IPS-20b (cell line): ENCODE results near the gene KRT12.

Experiments used
- H3K27ac ChIP-seq: one replicate; pipeline ENCODE4 v1.5.1; 2013; ENCODE audit warnings: low read length
- H3K27me3 ChIP-seq: 2 replicates; pipeline ENCODE4 v1.6.1; 2013; ENCODE audit warnings: mild to moderate bottlenecking, low read length, inconsistent platforms; ENCODE audit not compliant: insufficient read depth
- H3K36me3 ChIP-seq: 2 replicates; pipeline ENCODE4 v1.6.1; 2013; ENCODE audit warnings: low read depth, mild to moderate bottlenecking, inconsistent platforms, low read length, moderate library complexity; ENCODE audit not compliant: insufficient read depth
- H3K4me1 ChIP-seq: 2 replicates; pipeline ENCODE4 v1.6.1; 2013; ENCODE audit warnings: mild to moderate bottlenecking, control low read depth, inconsistent platforms, low read length, moderate library complexity; ENCODE audit not compliant: insufficient read depth
- H3K4me3 ChIP-seq: 2 replicates; pipeline ENCODE4 v1.5.1; 2013; ENCODE audit warnings: mild to moderate bottlenecking, low read length, inconsistent platforms
- H3K9ac ChIP-seq: 2 replicates; pipeline ENCODE4 v1.6.1; 2013; ENCODE audit warnings: low read depth, mild to moderate bottlenecking, inconsistent platforms, low read length, moderate library complexity
- H3K9me3 ChIP-seq: 2 replicates; pipeline ENCODE4 v1.6.1; 2013; ENCODE audit warnings: mild to moderate bottlenecking, low read depth, low read length, inconsistent platforms; ENCODE audit not compliant: insufficient read depth

KRT12 gene

DNA sequence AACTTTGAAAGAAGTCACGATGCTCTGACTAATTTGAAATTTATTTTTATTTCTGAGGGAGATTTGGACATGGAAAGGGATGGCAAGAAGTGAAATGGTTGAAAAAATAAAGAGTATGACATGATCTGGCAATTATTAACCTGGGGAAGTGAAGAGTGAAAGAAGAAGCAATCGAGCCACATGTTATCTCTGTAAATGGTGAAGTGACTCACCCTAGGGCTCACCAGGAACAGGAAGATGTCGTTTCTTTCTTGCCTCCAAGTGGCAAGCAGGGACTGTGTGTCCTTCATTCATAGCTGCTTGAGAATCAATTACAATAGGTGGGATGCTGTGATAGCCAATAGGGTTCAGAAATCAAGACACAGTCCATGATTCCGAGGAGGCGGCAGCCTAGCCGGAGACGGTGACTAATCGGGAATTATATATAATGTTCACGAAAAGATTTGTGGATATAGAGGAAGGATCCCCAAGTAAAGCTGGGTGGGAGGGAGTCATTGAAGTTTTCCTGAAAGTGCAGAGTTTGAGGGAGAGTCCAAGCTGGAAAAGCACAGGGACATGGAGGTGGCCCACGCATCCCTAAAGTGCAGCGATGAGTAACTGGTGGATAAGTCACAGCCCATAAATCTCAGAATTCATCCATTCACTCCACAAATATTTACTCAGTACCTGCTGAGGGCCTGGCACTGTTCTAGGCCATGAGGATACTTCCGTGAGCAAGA, 36.3 kb upstream of the KRT12 start:
- Histone ChIP-seq H3K27ac (no peak overlapping the region), H3K27me3 (no peaks in the 10 kb centered on the region), H3K4me3 (no peak overlapping the region), H3K9me3 (no peaks in the 10 kb centered on the region), H3K36me3 (no peaks in the 10 kb centered on the region), H3K4me1 (no peaks in the 10 kb centered on the region), H3K9ac (no peak overlapping the region)

DNA sequence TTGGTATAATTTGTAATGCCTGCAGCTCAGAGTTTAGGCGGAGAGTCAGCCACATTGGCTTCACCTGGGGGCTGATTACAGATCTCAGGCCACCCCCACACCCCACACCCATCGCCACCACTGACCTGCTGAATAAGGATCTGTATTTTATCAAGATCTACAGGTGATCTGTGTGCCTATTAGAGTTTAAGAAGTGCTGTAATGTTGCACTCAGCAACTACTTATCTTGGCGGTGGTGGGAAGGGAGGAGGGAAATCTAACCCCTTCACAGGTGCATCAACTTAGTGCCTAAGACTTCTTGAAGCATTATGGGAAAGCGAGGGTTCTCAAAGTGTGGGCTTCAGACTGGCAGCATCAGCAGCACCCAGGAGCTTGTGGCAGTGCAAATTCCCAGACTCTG, 35.5 kb upstream of the KRT12 start:
- no peak overlapping the region for H3K9ac ChIP-seq
- H3K36me3 ChIP-seq, result no peaks in the 10 kb centered on the region
- no peak overlapping the region for H3K4me3 ChIP-seq
- no peak overlapping the region for H3K27ac ChIP-seq
- no peaks in the 10 kb centered on the region for H3K9me3 ChIP-seq
- no peaks in the 10 kb centered on the region for H3K27me3 ChIP-seq
- no peaks in the 10 kb centered on the region for H3K4me1 ChIP-seq

GRCh38 chr17:40901981-40902474, 35.0 kb upstream of the KRT12 start:
- Histone ChIP-seq H3K9ac (no peak overlapping the region), H3K4me3 (no peak overlapping the region), H3K27ac (no peak overlapping the region), H3K4me1 (no peaks in the 10 kb centered on the region), H3K36me3 (no peaks in the 10 kb centered on the region), H3K9me3 (no peaks in the 10 kb centered on the region), H3K27me3 (no peaks in the 10 kb centered on the region)

GRCh38 chr17:40900809-40901356, 33.9 kb upstream of the KRT12 start:
- no peaks in the 10 kb centered on the region for H3K4me1 ChIP-seq
- no peak overlapping the region for H3K27ac ChIP-seq
- H3K4me3 ChIP-seq, result no peak overlapping the region
- no peaks in the 10 kb centered on the region for H3K27me3 ChIP-seq
- H3K36me3 ChIP-seq, result no peaks in the 10 kb centered on the region
- H3K9me3 ChIP-seq, result no peaks in the 10 kb centered on the region
- H3K9ac ChIP-seq, result no peak overlapping the region

DNA sequence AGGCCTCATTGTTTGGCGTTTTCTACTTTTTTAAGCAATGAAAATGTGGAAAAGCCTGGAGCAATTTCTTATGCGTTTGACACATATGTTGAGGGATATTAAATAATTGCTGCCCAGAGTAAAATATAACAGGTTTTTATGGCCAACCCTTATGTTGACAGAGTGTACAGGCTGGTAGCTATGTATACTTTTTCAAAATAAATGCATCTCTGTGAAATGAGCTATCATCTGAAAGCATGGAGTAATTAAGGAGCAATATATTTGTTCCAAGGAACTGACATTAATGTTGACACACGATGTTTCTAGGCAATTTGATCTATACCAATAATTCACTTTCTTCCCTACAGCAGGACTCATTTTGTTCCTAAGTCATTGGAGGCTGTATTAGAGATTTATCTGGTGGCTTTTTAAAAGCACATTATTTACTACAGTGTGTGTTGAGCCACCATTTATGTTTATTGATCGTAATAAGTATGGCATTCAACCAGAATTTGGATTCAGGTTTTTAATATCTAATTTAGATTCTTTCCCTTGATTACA, 30.0 kb upstream of the KRT12 start:
- no peak overlapping the region for H3K4me3 ChIP-seq
- H3K9me3 ChIP-seq, result no peaks in the 10 kb centered on the region
- H3K27me3 ChIP-seq, result no peaks in the 10 kb centered on the region
- no peaks in the 10 kb centered on the region for H3K36me3 ChIP-seq
- H3K4me1 ChIP-seq, result no peaks in the 10 kb centered on the region
- H3K27ac ChIP-seq, result no peak overlapping the region
- no peak overlapping the region for H3K9ac ChIP-seq

DNA sequence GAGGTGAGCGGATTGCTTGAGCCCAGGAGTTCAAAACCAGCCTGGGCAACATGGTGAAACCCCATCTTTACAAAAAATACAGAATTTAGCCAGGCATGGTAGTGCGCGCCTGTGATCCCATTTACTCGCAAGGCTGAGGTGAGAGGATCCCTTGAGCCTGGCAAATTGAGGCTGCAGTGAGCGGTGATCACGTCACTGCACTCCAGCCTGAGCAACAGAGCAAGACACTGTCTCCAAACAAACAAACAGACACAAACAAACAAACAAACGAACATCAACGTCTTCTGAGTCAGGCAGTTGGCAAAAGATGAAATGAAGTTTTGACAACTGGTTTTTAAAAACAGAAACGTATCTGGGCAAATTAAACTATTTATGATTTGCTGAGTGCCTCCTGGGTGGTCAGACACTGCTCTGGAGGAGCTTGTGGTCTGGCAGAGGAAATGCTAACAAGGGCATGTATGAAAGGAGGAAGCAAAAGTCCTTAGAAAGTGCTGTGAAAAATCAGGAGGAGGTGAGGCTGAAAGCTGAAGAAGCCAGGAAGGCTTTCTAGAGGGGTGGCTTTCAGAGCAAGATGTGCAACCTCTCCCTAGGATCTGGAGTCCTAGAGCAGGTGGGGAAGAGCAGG, 28.2 kb upstream of the KRT12 start:
- Histone ChIP-seq H3K27ac (no peak overlapping the region), H3K36me3 (no peaks in the 10 kb centered on the region), H3K9ac (no peak overlapping the region), H3K4me1 (no peaks in the 10 kb centered on the region), H3K27me3 (no peaks in the 10 kb centered on the region), H3K9me3 (no peaks in the 10 kb centered on the region), H3K4me3 (no peak overlapping the region)

DNA sequence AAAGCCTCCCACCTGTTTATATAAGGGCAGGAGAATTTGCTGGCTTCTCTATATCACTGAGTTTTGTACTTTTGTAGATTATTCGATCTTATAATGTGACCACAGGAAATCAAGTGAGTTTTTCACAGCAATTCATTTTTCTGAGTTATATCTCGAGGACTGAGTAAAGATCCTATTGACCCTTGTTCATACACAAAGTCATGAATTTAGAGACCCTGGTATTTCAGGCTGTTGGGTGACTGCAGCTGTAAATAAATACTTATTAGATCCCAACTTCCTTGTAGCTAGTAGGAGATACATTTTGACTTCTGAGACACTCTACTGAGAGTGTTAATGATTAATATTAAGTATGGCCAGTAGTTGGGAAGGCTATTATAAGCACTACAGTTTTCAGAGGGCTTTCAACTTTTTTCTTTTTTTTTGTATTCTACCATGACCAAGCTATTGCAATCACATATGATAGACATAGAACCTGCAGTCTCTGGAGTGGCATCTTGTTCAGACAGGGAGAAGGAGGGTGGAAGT, 21.2 kb upstream of the KRT12 start:
- Histone ChIP-seq H3K27me3 (no peaks in the 10 kb centered on the region), H3K4me1 (no peaks in the 10 kb centered on the region), H3K9ac (no peak overlapping the region), H3K36me3 (no peaks in the 10 kb centered on the region), H3K27ac (no peak overlapping the region), H3K4me3 (no peak overlapping the region), H3K9me3 (no peaks in the 10 kb centered on the region)

DNA sequence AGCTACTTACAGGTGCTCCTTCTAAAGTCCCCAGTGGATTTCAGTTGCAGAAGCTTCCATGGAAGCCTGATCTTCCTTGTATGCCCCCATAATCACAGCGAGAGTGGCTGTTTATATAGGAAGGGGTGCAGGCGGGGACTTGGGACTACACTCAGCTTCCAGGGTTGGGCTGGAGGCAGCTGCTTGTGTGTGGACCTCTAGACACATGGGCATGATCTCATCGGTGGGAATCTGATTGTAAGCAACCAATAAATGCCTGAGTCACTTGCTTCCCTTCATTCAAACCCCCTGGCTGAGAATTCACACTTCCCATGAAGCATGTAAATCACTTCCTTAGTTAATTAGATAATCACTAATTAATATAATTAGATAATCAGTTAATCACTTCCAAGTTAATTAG, 19.1 kb upstream of the KRT12 start:
- no peak overlapping the region for H3K9ac ChIP-seq
- no peak overlapping the region for H3K4me3 ChIP-seq
- no peaks in the 10 kb centered on the region for H3K36me3 ChIP-seq
- no peaks in the 10 kb centered on the region for H3K4me1 ChIP-seq
- H3K9me3 ChIP-seq, result no peaks in the 10 kb centered on the region
- H3K27me3 ChIP-seq, result no peaks in the 10 kb centered on the region
- H3K27ac ChIP-seq, result no peak overlapping the region

DNA sequence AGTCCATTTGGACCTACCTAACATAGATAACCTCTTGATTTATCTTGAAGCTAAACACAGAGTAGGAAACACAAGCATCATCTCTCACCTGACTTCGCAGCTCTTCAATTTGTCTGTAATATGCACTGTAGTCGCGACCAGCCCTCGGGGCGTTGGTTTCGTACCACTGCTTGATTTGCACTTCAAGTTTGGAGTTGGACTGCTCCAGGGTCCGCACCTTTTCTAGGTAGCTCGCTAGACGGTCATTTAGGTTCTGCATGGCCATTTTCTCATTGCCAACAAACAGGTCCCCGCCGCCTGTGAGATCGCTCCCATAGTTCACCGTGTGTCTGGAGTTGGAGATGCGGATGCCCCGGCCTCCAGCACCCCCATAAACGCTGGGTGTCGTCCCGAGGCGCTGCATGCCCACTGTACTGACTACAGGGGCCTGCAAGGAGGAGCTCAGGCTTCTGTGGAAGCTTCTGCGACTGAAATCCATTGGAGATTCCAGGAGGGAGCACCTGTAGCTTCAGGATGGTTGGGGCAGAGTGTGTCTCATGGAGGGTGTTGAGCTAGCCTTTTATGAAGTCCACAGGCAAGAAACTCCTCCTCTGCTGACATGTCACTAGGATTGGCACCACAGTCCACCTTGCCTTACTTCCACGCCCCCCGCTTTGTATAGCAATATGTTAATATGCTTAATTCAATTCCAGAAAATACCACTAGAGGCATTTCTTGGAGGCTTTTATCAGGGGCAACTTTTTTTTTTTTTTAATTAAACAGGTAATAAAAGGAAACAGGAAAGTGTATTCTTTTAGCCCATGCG, 17.9 kb upstream of the KRT12 start, which contains the start of gene KRT20:
Gene KRT20, minus strand, starts transcription at position 535 of the 805 bp plus-strand sequence. Its CDS starts 57 bp downstream, at position 478.
- no peaks in the 10 kb centered on the region for H3K36me3 ChIP-seq
- H3K27ac ChIP-seq, result no peak within 1 kb of the TSS
- no peaks in the 10 kb centered on the region for H3K9me3 ChIP-seq
- H3K9ac ChIP-seq, result no peak within 1 kb of the TSS
- H3K4me3 ChIP-seq, result no peak within 1 kb of the TSS
- H3K4me1 ChIP-seq, result no peaks in the 10 kb centered on the region
- no peaks in the 10 kb centered on the region for H3K27me3 ChIP-seq

GRCh38 chr17:40883626-40884334, 16.8 kb upstream of the KRT12 start:
- H3K36me3 ChIP-seq, result no peaks in the 10 kb centered on the region

GRCh38 chr17:40883031-40883430, 16.0 kb upstream of the KRT12 start:
- H3K9me3 ChIP-seq, result no peaks in the 10 kb centered on the region
- H3K36me3 ChIP-seq, result no peaks in the 10 kb centered on the region
- no peaks in the 10 kb centered on the region for H3K4me1 ChIP-seq
- no peak overlapping the region for H3K4me3 ChIP-seq
- no peak overlapping the region for H3K27ac ChIP-seq
- no peak overlapping the region for H3K9ac ChIP-seq
- H3K27me3 ChIP-seq, result no peaks in the 10 kb centered on the region

More at GRCh38 chr17:40883626-40884334, 16.8 kb upstream of the KRT12 start:
- no peaks in the 10 kb centered on the region for H3K27me3 ChIP-seq
- no peak overlapping the region for H3K27ac ChIP-seq
- no peak overlapping the region for H3K4me3 ChIP-seq
- no peaks in the 10 kb centered on the region for H3K9me3 ChIP-seq
- H3K4me1 ChIP-seq, result no peaks in the 10 kb centered on the region
- H3K9ac ChIP-seq, result no peak overlapping the region
